ENCODE measurements around the gene PMAIP1. TPM values are rescaled to one million over a fixed set of nuclear protein-coding genes. Genes with fewer than 3 reads are reported as not detected.
"Not testable (repeated sequence)": the region's sequence is repeated elsewhere in the genome, so short reads cannot be mapped to it uniquely, and the experiment has no call there.

PMAIP1 gene
- total RNA-seq, 2 donors from 2014 or later: 52.6 to 105 TPM

- ATAC-seq: no peak
These were observed 22.4 kb upstream of the PMAIP1 start for GRCh38 chr18:59877361-59877760.

DNA sequence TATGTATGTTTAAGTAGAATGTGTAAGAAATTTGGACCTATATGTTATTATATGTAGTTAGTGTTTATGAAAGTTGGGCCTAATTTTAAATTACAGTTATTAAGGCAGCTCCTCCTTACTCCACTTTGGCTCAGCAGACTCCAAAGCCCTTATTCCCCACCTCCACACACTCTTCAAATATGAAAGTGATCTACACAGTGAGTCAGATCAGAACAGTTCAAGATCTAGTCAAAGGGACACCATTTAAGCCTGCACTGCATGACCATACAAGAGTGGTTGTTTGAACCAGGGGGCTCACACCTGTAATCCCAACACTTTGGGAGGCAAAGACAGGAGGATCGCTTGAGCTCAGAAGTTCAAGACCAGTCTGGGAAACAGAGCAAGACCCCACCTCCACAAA, 21.2 kb upstream of the PMAIP1 start:
- Mint-ChIP-seq H3K9me3 (no peaks in the 10 kb centered on the region), H3K36me3 (no peaks in the 10 kb centered on the region), H3K27ac (no peak overlapping the region)
- peak; percentile 38 to 65 for ATAC-seq
- no peak for DNase-seq (ENCODE audit: low spot score in 2 of 2)

More at GRCh38 chr18:59877361-59877760, 22.4 kb upstream of the PMAIP1 start:
- H3K27ac Mint-ChIP-seq: no peak overlapping the region
- no peaks in the 10 kb centered on the region for H3K36me3 Mint-ChIP-seq
- no peaks in the 10 kb centered on the region for H3K9me3 Mint-ChIP-seq
- DNase-seq (ENCODE audit: low spot score in 2 of 2): no peak

- peak; percentile 72 to 78 for ATAC-seq
- DNase-seq (ENCODE audit: low spot score in 2 of 2): peak in 1 of 2 donors; percentile 23
- H3K27ac Mint-ChIP-seq: peak overlapping the region; percentile 58 to 81
These were observed 17.8 kb upstream of the PMAIP1 start for GRCh38 chr18:59881728-59882656.

DNA sequence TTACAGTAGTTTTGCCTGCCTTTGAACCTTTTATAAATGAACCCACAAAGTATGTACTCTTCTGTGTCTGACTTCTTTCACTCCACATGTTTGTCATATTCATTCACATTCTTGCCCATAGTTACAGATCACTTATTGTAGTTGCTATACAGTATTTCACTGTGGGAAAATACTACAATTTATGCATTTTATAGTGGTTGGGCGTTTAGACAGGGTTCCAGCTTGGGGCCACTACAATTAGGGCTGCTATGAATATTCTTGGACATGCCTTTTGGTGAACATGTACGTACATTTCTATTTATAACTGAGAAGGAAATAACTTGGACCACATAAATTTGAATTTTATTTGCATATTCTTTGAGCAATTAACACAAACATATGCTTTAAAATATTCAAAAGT, 15.4 kb upstream of the PMAIP1 start:
- Mint-ChIP-seq H3K36me3 (no peaks in the 10 kb centered on the region), H3K27ac (peak overlapping the region in 1 of 2 donors; percentile 16), H3K9me3 (no peaks in the 10 kb centered on the region)
- DNase-seq (ENCODE audit: low spot score in 2 of 2): no peak
- no peak for ATAC-seq

More at GRCh38 chr18:59881728-59882656, 17.8 kb upstream of the PMAIP1 start:
- no peaks in the 10 kb centered on the region for H3K36me3 Mint-ChIP-seq
- H3K9me3 Mint-ChIP-seq: no peaks in the 10 kb centered on the region

GRCh38 chr18:59885579-59886163, 14.1 kb upstream of the PMAIP1 start:
- H3K27ac Mint-ChIP-seq: peak overlapping the region; percentile 10 to 68
- no peaks in the 10 kb centered on the region for H3K9me3 Mint-ChIP-seq
- no peaks in the 10 kb centered on the region for H3K36me3 Mint-ChIP-seq
- DNase-seq (ENCODE audit: low spot score in 2 of 2) (peak in 1 of 2 donors; percentile 58), ATAC-seq (peak; percentile 83 to 87)

- not testable (repeated sequence) for DNase-seq (ENCODE audit: low spot score in 2 of 2); H3K9me3 Mint-ChIP-seq; ATAC-seq; H3K36me3 Mint-ChIP-seq
- peak overlapping the region in 1 of 2 donors; percentile 68 for H3K27ac Mint-ChIP-seq
These were observed 13.4 kb upstream of the PMAIP1 start for GRCh38 chr18:59886399-59886798.

DNA sequence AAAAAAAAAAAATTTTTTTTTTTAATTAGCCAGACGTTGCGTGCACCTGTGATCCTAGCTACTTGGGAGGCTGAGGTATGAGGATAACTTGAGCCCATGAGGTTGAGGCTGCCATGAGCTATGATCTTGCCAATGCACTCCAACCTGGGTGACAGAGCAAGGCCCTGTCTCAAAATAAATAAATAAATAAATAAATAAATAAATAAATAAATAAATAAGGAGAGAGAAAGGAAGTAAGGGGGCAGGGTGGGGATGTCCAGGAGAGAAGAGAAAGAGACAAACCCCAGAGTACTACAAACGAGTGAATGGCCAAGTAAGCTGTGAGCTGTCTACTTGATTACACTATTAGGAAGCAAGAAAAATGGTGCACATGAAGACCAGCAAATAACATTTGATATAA, 7.7 kb upstream of the PMAIP1 start:
- Mint-ChIP-seq H3K27ac (no peak overlapping the region), H3K36me3 (no peaks in the 10 kb centered on the region), H3K9me3 (no peaks in the 10 kb centered on the region)
- no peak for DNase-seq (ENCODE audit: low spot score in 2 of 2)
- ATAC-seq: no peak

DNA sequence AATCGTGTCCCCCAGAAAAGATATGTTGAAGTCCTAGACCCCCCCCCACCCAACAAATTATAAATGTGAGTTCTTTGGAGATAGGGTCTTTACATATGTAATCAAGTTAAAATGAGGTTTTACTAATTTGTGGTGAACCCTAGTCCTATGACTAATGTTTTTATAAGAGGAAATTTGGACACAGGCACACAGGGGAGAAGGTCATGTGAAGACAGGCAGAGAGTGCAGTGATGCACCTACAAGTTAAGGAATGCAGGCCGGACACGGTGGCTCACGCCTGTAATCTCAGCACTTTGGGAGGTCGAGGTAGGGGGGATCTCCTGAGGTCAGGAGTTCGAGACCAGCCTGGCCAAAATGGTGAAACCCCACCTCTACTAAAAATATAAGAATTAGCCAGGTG, 5.8 kb upstream of the PMAIP1 start:
- no peak overlapping the region for H3K27ac Mint-ChIP-seq
- no peaks in the 10 kb centered on the region for H3K9me3 Mint-ChIP-seq
- H3K36me3 Mint-ChIP-seq: peaks cover 4 to 5% of the 10 kb centered on the region in 2 donors
- DNase-seq (ENCODE audit: low spot score in 2 of 2) (no peak), ATAC-seq (no peak)

DNA sequence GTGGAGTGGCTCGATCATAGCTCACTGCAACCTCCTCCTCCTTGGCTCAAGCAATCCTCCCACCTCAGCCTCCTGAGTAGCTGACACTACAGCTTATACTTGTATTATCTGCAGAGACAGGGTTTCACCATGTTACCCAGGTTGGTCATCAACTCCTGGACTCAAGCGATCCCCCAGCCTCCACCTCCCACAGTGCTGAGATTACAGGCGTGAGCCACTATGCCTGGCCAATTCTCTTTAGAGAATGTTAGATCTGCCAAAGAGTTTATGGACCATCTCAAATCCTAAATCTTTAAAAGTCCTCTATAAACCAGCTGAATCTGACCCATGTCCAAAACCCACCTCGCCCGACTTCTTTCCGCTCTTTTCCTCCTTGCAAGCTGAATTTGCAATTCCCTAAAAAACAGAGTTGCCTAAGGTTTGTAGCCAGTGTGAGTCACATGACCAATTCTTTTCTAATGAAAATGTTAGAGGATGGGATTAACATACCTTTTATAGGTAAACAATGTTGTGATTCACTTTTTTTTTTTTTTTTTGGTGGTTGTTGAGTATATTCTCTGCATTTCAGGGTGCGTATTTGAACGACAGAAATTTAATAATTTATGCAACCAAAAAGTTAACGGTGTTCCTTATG, 2.4 kb upstream of the PMAIP1 start:
- Mint-ChIP-seq H3K27ac (no peak overlapping the region), H3K9me3 (no peaks in the 10 kb centered on the region), H3K36me3 (peaks cover 26 to 30% of the 10 kb centered on the region in 2 donors)
- ATAC-seq: no peak
- no peak for DNase-seq (ENCODE audit: low spot score in 2 of 2)

DNA sequence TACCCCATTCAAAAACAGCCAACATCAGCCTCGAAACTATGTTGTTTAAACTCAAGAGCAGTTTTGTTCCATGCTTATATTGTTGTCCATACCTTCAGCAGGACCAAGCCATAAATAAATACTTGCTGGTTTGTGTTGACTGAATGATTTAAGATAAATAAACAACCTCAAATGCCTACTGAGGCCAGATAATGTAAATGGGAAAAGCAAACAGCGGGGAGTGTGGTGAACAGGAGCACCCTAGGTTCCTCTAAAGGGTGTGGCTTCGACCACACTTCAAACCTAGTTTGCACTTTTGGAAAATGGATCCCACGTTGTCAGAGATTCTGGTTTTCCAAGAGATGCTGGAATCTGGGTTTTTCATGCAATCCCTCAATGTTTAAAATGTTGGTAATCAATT, 1.7 kb upstream of the PMAIP1 start:
- ATAC-seq (no peak), DNase-seq (ENCODE audit: low spot score in 2 of 2) (no peak)
- Mint-ChIP-seq H3K36me3 (peaks cover 33 to 36% of the 10 kb centered on the region in 2 donors), H3K27ac (no peak overlapping the region), H3K9me3 (no peaks in the 10 kb centered on the region)

- Mint-ChIP-seq H3K36me3 (peaks cover 36 to 40% of the 10 kb centered on the region in 2 donors), H3K27ac (peak overlapping the region; percentile 98 to 100), H3K9me3 (no peaks in the 10 kb centered on the region)
- ATAC-seq (peak in 1 of 2 donors; percentile 26), DNase-seq (ENCODE audit: low spot score in 2 of 2) (no peak)
These were observed 1.0 kb upstream of the PMAIP1 start for GRCh38 chr18:59898609-59899297.

DNA sequence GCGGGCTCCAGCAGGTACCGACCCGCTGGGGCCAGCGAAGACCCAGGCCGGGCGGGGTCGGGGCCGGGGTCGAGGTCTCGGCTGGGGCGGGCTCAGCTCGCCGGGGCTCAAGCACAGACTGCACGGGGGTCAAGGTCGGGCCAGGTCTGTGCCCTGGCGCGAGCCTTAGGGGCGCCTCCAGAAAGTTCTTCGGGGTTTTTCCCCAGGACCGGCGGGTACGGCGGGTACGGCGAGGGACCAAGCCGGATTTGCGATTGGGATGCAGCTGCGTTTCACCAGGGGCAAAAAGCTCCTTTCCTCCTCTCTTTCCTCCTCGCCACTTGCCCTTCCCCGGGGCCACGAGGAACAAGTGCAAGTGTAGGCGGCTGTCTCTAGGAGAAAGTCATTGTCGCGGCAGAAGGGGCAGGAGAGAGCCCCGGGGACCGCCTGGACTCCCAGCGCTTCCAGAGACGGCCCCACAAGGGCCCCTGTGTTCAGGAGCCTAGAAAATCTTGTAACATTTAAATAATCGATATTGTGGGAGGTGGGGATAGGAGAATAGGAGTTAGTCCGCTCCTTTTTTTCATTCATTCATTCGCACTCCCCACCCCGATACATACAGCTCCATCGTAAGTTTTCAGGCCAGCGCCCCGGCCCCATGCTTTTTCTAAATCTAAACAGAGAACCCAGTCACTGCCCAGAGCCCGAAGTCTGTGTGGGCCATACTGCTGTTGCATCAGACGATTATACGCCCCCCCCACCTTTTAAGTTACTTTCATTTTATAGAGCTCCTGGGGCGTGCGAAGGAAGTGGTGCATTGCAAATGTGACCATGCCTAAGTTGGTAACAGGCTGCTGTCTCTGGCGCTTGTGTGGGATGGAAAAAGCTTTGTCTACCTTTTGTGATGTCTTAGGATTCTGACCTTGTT, 679 bp downstream of the PMAIP1 start:
- Mint-ChIP-seq H3K27ac (peak overlapping the region; percentile 99 to 100), H3K36me3 (peaks cover 45% of the 10 kb centered on the region in 2 donors), H3K9me3 (no peaks in the 10 kb centered on the region)
- peak; percentile 43 to 45 for ATAC-seq
- peak; percentile 67 to 69 for DNase-seq (ENCODE audit: low spot score in 2 of 2)

- Mint-ChIP-seq H3K9me3 (no peaks in the 10 kb centered on the region), H3K27ac (peak overlapping the region; percentile 99 to 100), H3K36me3 (peaks cover 45% of the 10 kb centered on the region in 2 donors)
- DNase-seq (ENCODE audit: low spot score in 2 of 2) (no peak), ATAC-seq (peak; percentile 30 to 63)
These were observed 2.6 kb downstream of the PMAIP1 start for GRCh38 chr18:59902131-59902992.

- Mint-ChIP-seq H3K9me3 (no peaks in the 10 kb centered on the region), H3K27ac (peak overlapping the region; percentile 97 to 100), H3K36me3 (peaks cover 45% of the 10 kb centered on the region in 2 donors)
- DNase-seq (ENCODE audit: low spot score in 2 of 2) (no peak), ATAC-seq (no peak)
These were observed 3.3 kb downstream of the PMAIP1 start for GRCh38 chr18:59902993-59903610.

All from activated naive CD4-positive, alpha-beta T cell treated with anti-CD3 and anti-CD28 coated beads, Interleukin-2, amount 50 U/mL, for 72 hours (primary cell).